Epithelial cell of esophagus (primary cell): ENCODE results near the gene IL18R1.

Experiments used
- DNase-seq: peaks from one replicate; pipeline ENCODE4 v3.0.0; 2010; ENCODE audit warnings: low read depth
- H3K4me3 ChIP-seq: 2 replicates; pipeline ENCODE4 v1.5.1; 2011; ENCODE audit warnings: mild to moderate bottlenecking, low read length, control low read depth
- TF ChIP-seq, protein P1 (sequence below): IDR thresholded peaks from 2 replicates; pipeline ENCODE4 v1.5.1; 2011; ENCODE audit warnings: low read depth, mild to moderate bottlenecking, low read length, control low read depth, inconsistent platforms; ENCODE audit not compliant: insufficient read depth; ENCODE audit errors: missing control alignments

Gene IL18R1

DNA sequence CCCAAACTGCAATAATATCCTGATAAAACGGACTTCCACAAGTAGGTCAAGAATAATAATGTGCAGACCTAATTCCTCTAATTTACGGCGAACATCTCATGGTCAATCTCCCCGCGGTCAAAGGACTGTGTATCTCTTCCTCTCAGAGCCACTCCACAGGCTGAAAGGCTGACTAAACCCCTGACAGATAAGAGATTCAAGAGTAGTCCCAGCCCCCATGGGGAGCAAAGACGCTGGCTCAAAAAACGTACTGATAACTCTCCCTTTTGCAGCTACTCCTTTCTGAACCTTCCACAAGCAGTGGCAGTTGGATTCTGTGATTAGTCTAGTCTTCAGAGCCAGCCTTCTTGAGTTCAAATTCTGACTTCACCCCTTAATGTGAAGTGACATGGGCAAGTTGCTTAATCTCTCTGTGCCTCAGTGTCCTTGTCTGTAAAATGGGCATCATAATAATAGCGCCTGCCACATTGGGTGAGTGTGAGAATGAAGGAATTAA, 19.7 kb upstream of the IL18R1 start:
- no peak overlapping the region for H3K4me3 ChIP-seq
- no peak for DNase-seq
- TF ChIP-seq, protein P1, sequence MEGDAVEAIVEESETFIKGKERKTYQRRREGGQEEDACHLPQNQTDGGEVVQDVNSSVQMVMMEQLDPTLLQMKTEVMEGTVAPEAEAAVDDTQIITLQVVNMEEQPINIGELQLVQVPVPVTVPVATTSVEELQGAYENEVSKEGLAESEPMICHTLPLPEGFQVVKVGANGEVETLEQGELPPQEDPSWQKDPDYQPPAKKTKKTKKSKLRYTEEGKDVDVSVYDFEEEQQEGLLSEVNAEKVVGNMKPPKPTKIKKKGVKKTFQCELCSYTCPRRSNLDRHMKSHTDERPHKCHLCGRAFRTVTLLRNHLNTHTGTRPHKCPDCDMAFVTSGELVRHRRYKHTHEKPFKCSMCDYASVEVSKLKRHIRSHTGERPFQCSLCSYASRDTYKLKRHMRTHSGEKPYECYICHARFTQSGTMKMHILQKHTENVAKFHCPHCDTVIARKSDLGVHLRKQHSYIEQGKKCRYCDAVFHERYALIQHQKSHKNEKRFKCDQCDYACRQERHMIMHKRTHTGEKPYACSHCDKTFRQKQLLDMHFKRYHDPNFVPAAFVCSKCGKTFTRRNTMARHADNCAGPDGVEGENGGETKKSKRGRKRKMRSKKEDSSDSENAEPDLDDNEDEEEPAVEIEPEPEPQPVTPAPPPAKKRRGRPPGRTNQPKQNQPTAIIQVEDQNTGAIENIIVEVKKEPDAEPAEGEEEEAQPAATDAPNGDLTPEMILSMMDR: no peak

DNA sequence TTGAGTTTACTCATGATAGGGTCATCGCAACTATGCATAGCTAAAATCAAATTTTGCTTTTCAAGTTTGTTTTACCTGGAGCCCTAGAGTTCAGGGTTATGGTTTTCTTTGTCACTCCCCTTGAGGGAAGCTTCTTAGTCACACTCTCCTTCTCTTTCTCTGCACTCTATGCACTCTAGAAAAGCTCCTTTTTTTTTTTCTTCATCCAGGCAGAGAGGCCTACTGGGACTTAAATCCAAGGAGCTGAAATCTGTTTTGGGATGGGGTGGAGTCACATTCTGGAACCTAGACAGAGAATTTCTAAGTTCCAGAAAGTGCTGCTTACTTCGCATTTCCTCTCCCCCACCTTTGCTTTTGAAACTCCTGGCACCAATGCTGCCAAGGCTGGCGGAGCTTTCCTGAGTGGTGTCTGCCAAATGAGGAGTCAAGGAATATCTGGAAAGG, 19.1 kb upstream of the IL18R1 start:
- peak; percentile 92 for DNase-seq
- no peak overlapping the region for H3K4me3 ChIP-seq
- TF ChIP-seq, protein P1: no peak

DNA sequence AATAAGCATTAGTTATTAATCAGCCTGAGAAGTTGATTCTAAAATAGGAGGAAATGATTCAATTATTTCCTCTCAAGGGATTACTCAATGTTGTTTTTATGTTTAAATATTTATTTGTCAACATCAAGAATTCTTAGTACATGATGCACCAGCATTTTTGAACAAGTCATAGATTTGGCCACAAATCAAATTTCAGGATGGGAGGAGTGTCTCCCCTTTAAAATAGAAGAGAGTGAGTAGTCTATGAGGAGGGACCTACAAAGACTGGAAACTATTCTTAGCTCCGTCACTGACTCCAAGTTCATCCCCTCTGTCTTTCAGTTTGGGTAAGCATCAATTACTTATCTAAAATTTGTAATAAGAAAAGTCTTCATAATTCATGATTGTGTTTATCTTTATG, 18.6 kb upstream of the IL18R1 start:
- DNase-seq: peak; percentile 85
- TF ChIP-seq, protein P1: no peak

DNA sequence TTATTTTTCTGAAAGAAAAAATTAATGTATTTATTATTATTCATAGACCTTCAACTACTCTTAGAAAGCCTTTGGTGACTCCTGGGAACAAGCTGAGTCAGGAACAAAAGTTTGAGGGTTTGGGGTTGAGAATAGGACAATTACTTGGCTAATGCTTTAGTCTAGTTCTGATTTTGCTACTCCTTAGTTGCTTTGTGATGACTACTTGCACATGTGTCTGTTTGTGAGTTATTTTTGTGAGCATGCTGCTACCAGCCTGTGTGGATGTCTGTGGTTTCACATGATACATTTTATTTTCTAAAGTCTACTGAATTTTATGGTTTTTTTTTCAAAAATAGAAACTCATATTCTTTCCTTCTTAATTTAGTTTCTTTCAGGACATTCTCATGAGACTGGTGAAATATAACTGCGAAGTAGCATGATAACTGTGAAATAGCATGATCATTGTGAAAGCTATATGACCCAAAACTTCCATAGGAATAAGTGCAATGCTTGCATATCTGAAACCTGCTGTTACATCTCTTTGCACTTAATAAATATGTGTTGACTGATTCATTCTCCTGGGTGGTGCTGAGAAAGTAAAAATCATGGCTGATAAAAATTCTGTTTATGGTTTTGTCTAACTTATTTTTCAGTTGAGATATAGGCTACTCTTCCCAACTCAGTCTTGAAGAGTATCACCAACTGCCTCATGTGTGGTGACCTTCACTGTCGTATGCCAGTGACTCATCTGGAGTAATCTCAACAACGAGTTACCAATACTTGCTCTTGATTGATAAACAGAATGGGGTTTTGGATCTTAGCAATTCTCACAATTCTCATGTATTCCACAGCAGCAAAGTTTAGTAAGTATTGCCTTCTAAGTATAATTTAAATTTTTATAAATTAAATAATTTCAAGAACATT, 17.9 kb upstream of the IL18R1 start:
- TF ChIP-seq, protein P1: no peak
- DNase-seq: peak; percentile 34
- H3K4me3 ChIP-seq: no peak overlapping the region

More for the DNA sequence above, 18.6 kb upstream of the IL18R1 start:
- no peak overlapping the region for H3K4me3 ChIP-seq

DNA sequence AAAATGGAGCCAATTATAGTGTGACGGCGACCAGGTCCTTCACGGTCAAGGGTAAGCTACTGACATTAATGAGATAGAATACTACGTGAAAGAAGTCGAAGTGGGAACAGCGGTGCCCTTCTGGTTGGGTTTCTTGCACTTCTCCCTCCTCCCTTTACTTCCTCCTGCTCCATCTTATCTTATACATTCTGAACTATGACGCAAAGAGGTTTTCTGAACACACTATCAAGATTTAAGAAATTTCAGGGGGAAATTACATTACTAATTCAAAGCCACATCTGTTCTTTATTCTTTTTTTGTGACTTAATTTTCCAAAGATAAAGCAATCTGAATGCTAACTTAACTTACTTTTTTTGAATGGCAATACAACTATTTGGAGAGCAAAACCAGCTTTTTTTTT, 14.8 kb upstream of the IL18R1 start:
- TF ChIP-seq, protein P1: no peak
- no peak for DNase-seq

DNA sequence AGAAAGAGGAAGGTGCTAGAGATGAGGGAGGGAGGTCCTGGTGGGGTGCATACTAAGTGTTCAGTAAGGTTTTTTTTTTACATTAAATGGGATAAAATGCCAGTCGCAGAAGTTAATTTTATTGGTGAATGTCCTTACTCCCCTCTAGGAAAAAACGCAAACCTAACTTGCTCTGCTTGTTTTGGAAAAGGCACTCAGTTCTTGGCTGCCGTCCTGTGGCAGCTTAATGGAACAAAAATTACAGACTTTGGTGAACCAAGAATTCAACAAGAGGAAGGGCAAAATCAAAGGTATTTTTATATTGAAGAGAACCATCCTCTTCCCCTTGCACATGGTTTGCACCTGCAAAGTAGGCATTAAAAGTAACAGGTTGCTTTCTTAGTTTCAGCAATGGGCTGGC, 12.7 kb upstream of the IL18R1 start:
- peak; percentile 36 for DNase-seq
- no peak overlapping the region for H3K4me3 ChIP-seq
- TF ChIP-seq, protein P1: peak; percentile 58

More for the DNA sequence above, 14.8 kb upstream of the IL18R1 start:
- no peak overlapping the region for H3K4me3 ChIP-seq
